ENCODE measurements around the gene STX17.
A peak's percentile ranks its signal among the peaks of the same experiment; 100 is the strongest.
"Not testable (repeated sequence)": the region's sequence is repeated elsewhere in the genome, so short reads cannot be mapped to it uniquely, and the experiment has no call there.

The STX17 gene

GRCh38 chr9:99967457-99967856 lies 61.0 kb downstream of the STX17 start:
- DNase-seq (ENCODE audit: low read depth): no peak

GRCh38 chr9:99970481-99970880 lies 64.0 kb downstream of the STX17 start:
- no peak for DNase-seq (ENCODE audit: low read depth)

DNA sequence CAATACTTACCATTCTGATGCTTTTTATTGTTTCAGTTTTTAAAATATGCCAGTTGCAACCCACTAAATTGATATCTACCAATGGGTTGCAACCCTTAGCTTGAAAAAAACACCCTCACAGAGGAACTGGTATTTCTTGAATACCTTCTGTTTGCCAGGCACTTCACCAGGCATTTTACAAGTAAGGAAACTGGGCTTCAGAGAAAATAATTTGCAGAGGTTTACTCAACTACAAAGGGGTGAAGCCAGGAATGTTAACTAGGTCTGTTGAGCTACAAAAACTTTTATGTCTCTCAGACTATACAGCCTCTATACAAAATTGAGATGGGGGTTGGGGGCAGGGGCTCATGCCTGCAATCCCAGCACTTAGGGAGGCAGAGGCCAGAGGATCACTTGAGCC lies 65.0 kb downstream of the STX17 start:
- no peak for DNase-seq (ENCODE audit: low read depth)

- DNase-seq (ENCODE audit: low read depth): peak; percentile 7
Observed at GRCh38 chr9:99973455-99973854, 67.0 kb downstream of the STX17 start.

DNA sequence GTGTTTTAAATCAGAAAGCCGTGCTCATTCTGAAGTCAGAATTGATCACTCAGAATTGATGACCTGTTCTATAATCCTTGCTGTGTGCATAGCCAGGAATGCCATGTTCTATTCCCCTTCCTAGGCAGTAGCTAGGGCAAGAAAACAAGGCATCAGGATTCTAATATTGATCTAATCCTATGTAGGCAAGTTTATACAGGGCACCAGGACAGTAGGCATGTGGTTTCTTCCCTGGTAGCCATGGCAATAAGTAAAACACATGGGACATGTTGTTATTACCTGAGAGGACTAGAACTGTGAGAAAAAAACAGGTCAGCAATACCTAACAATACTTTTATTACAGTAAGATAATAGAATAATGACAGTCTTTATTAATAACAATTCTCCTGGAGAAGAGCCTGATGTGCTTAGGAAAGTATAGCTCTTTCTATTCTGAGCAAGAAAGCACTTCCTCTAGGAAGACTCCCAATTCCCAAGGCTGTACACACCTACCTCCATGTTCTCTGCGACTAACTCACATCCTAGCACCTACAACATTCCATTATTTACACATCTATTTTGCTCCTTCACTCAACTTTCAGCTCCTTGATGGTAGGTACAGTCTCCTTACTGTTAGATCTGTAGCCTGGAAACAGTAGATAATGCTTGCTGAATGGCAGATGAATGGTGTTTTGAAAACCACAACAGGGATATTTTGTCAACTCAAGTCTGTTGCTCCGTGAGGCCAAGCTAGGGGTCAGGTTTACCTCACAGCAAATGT lies 70.8 kb downstream of the STX17 start:
- no peak for DNase-seq (ENCODE audit: low read depth)

DNA sequence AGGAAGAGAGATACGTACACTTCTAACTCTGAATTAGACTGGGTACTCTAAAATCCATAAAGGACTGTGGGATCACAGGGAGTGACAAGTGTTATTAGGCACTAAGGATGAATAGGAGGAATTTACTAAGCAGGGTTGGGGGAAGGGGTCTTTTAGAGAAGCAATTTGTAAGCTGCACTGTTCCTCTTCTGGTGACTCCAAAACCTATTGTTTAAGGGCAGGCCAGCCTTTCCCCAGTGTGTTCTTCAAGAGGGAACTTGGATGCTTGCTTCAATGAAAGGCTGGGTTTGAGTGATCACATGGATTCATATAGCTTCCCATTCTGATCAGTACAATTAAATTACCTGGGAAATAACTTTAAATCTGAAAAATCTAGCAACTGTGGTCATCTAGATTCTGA lies 71.8 kb downstream of the STX17 start:
- DNase-seq (ENCODE audit: low read depth): no peak

GRCh38 chr9:99980598-99980997 lies 74.1 kb downstream of the STX17 start:
- DNase-seq (ENCODE audit: low read depth): no peak

- DNase-seq (ENCODE audit: low read depth): no peak
Observed at GRCh38 chr9:99986642-99987041, 80.2 kb downstream of the STX17 start.

DNA sequence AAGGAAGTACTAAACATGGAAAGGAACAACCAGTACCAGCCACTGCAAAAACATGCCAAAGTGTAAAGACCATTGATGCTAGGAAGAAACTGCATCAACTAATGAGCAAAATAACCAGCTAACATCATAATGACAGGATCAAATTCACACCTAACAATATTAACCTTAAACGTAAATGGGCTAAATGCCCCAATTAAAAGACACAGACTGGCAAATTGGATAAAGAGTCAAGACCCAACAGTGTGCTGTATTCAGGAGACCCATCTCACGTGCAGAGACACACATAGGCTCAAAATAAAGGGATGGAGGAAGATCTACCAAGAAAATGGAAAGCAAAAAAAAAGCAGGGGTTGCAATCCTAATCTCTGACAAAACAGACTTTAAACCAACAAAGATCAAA lies 84.1 kb downstream of the STX17 start:
- not testable (repeated sequence) for DNase-seq (ENCODE audit: low read depth)

- no peak for DNase-seq (ENCODE audit: low read depth)
Observed at GRCh38 chr9:99998266-99998665, 91.8 kb downstream of the STX17 start.

- no peak for DNase-seq (ENCODE audit: low read depth)
Observed at GRCh38 chr9:99998866-99999265, 92.4 kb downstream of the STX17 start.

DNA sequence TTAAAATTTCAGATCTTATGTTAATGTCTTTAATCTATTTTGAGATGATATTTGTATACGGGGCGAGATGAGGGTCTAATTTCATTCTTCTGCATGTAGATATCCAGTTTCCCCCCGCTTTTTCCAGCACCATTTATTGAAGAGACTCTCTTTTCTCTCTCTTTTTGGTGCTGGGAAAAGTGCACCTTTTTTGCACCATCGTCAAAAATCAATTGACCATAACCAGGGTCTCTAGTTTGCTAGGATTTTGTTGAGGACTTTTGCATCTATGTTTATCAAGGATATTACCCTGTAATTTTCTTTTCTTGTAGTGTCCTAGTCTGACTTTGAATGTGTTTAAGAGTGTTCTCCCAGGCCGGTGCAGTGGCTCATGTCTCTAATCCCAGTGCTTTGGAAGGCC lies 93.3 kb downstream of the STX17 start:
- DNase-seq (ENCODE audit: low read depth): no peak

GRCh38 chr9:100011062-100011681 lies 104.7 kb downstream of the STX17 start:
- DNase-seq (ENCODE audit: low read depth): peak; percentile 65

DNA sequence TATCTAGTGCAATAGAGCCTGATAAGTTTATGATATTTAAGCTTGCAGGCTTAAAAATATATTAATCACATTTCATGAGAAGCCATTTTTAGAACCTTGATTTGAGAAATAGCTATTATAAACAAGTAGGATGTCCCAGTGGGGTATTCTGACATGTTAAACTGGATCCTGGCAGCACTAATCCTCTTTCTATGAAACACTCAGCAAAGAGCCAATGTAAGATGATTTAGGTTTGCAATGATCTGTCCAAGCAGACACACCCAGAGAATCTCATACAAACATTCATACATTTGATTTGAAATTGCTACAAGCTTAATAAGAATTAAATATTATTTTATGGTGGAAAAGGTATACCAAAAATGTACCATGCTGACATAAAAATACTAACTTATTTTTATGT lies 105.8 kb downstream of the STX17 start:
- DNase-seq (ENCODE audit: low read depth): no peak

DNA sequence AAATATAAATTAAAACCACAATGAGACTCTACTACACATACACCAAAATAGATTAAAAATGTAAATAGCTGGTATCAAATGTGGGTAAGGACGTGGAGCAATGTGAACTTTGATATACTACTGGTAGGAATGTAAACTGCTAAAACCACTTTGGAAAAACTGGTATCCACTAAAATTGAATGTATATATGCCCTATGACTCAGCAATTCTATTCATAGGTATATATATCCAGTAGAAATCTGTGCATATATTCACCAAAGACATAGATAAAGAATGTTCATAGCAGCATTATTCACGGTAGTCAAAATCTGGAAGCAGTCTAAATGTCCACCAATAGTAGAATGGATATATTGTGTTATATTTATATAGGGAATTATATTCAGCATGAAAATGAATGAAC lies 107.1 kb downstream of the STX17 start:
- no peak for DNase-seq (ENCODE audit: low read depth)

DNA sequence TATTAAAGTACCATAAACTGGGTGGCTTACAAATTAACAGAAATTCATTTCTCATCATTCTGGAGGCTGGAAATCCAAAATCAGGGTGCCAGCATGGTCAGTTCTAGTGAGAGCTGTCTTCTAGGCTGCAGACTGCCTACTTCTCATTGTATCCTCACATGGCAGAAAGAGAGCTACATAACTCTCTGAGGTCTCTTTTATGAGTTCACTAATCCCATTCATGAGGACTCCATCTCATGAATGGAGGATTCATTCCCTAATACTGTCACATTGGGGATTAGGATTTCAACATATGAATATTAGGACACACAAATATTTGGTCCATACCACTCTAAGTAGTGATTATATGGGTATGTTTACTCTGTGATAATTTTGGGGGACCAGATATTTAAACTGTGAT lies 108.4 kb downstream of the STX17 start:
- no peak for DNase-seq (ENCODE audit: low read depth)

- DNase-seq (ENCODE audit: low read depth): no peak
Observed at GRCh38 chr9:100019541-100019940, 113.1 kb downstream of the STX17 start.

Data from EH (cell line).